A673 (cell line): Measurements from ENCODE around the gene TMEM207.

Experiments
- EZH2 ChIP-seq: fragments of 200-600 bp; sonication (generic); IDR thresholded peaks from 2 replicates; pipeline ENCODE4 v1.6.1; 2017; ENCODE audit warnings: borderline replicate concordance, low read depth, mild to moderate bottlenecking, mixed read lengths, antibody characterized with exemption, low read length; ENCODE audit not compliant: poor library complexity, severe bottlenecking
- TF ChIP-seq, protein P1 (sequence below): fragments of 300-800, 200-600 bp; sonication (generic); conservative IDR thresholded peaks from 2 replicates; pipeline ENCODE4 v1.5.1; 2017; ENCODE audit warnings: low read depth, mild to moderate bottlenecking, antibody characterized with exemption, low read length, moderate library complexity, mixed read lengths

GRCh38 chr3:190456770-190457169 is 7.1 kb upstream of the TMEM207 start:
- TF ChIP-seq, protein P1, sequence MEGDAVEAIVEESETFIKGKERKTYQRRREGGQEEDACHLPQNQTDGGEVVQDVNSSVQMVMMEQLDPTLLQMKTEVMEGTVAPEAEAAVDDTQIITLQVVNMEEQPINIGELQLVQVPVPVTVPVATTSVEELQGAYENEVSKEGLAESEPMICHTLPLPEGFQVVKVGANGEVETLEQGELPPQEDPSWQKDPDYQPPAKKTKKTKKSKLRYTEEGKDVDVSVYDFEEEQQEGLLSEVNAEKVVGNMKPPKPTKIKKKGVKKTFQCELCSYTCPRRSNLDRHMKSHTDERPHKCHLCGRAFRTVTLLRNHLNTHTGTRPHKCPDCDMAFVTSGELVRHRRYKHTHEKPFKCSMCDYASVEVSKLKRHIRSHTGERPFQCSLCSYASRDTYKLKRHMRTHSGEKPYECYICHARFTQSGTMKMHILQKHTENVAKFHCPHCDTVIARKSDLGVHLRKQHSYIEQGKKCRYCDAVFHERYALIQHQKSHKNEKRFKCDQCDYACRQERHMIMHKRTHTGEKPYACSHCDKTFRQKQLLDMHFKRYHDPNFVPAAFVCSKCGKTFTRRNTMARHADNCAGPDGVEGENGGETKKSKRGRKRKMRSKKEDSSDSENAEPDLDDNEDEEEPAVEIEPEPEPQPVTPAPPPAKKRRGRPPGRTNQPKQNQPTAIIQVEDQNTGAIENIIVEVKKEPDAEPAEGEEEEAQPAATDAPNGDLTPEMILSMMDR: no peak
- TF ChIP-seq EZH2: no peak
